Chondrocyte (in vitro differentiated cells): ENCODE measurements around the gene PPP1R3G. TPM values are rescaled to one million over a fixed set of nuclear protein-coding genes. Genes with fewer than 3 reads are reported as not detected.

ENCODE experiments used
- DNase-seq: peaks from one replicate; pipeline ENCODE4 v3.0.0; 2021; ENCODE audit warnings: mixed read lengths, low spot score
- H3K27ac Mint-ChIP-seq: one replicate; pipeline ENCODE4 v1.8.0; 2021; ENCODE audit warnings: mild to moderate bottlenecking, moderate library complexity, mixed read lengths; ENCODE audit not compliant: unreplicated experiment
- H3K27me3 Mint-ChIP-seq: 2 replicates; pipeline ENCODE4 v1.8.0; 2021; ENCODE audit warnings: low read depth, mixed read lengths
- H3K36me3 Mint-ChIP-seq: 2 replicates; pipeline ENCODE4 v1.8.0; 2021; ENCODE audit warnings: low read depth, mixed read lengths
- H3K4me1 Mint-ChIP-seq: 2 replicates; pipeline ENCODE4 v1.8.0; 2021; ENCODE audit warnings: low read depth, mild to moderate bottlenecking, mixed read lengths
- H3K4me3 Mint-ChIP-seq: one replicate; pipeline ENCODE4 v1.8.0; 2021; ENCODE audit warnings: mild to moderate bottlenecking, moderate library complexity, mixed read lengths; ENCODE audit not compliant: unreplicated experiment
- H3K9me3 Mint-ChIP-seq: 2 replicates; pipeline ENCODE4 v1.8.0; 2021; ENCODE audit warnings: low read depth, mixed read lengths
- total RNA-seq: library from RNA; stranded (reverse); gene quantifications from 3 replicates; pipeline ENCODE4 v1.2.1, GENCODE V29; 2021
- TF ChIP-seq, protein P1 (sequence below): fragments of 200-600 bp; sonication (generic); IDR thresholded peaks from 2 replicates; pipeline ENCODE4 v1.5.0; 2021; ENCODE audit warnings: antibody characterized with exemption, mild to moderate bottlenecking, moderate library complexity

Gene PPP1R3G
- total RNA-seq, 1 donor from 2014 or later, result 2.6 TPM

GRCh38 chr6:5132731-5133130, 47.6 kb downstream of the PPP1R3G start:
- no peaks in the 10 kb centered on the region for H3K27me3 Mint-ChIP-seq
- no peak overlapping the region for H3K4me3 Mint-ChIP-seq
- no peak for DNase-seq
- no peaks in the 10 kb centered on the region for H3K36me3 Mint-ChIP-seq
- H3K9me3 Mint-ChIP-seq, result no peaks in the 10 kb centered on the region
- TF ChIP-seq, protein P1, sequence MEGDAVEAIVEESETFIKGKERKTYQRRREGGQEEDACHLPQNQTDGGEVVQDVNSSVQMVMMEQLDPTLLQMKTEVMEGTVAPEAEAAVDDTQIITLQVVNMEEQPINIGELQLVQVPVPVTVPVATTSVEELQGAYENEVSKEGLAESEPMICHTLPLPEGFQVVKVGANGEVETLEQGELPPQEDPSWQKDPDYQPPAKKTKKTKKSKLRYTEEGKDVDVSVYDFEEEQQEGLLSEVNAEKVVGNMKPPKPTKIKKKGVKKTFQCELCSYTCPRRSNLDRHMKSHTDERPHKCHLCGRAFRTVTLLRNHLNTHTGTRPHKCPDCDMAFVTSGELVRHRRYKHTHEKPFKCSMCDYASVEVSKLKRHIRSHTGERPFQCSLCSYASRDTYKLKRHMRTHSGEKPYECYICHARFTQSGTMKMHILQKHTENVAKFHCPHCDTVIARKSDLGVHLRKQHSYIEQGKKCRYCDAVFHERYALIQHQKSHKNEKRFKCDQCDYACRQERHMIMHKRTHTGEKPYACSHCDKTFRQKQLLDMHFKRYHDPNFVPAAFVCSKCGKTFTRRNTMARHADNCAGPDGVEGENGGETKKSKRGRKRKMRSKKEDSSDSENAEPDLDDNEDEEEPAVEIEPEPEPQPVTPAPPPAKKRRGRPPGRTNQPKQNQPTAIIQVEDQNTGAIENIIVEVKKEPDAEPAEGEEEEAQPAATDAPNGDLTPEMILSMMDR, result no peak
- peak overlapping the region; percentile 87 for H3K27ac Mint-ChIP-seq
- peaks cover 10% of the 10 kb centered on the region for H3K4me1 Mint-ChIP-seq

DNA sequence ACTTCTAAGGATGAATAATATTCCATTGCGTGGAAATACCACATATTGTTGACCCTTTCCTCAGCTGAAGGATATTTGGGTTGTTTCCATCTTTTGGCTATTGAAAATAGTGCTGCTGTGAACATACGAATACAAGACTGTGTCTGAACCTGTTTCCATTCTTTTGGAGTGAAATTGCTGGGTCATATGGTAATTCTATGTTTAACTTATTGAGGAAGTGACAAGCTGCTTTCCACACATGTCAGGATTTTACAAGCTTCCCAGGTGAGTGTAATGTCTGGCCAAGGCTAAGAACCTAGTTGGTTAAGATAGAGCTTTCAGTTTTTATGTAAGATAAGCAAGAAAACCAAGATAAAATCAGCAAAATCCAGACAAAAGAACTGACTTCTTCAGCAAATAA, 48.8 kb downstream of the PPP1R3G start:
- Mint-ChIP-seq H3K27ac (no peak overlapping the region), H3K9me3 (no peaks in the 10 kb centered on the region), H3K27me3 (no peaks in the 10 kb centered on the region), H3K4me3 (no peak overlapping the region), H3K4me1 (peaks cover 10% of the 10 kb centered on the region), H3K36me3 (no peaks in the 10 kb centered on the region)
- no peak for DNase-seq
- TF ChIP-seq, protein P1, result no peak

DNA sequence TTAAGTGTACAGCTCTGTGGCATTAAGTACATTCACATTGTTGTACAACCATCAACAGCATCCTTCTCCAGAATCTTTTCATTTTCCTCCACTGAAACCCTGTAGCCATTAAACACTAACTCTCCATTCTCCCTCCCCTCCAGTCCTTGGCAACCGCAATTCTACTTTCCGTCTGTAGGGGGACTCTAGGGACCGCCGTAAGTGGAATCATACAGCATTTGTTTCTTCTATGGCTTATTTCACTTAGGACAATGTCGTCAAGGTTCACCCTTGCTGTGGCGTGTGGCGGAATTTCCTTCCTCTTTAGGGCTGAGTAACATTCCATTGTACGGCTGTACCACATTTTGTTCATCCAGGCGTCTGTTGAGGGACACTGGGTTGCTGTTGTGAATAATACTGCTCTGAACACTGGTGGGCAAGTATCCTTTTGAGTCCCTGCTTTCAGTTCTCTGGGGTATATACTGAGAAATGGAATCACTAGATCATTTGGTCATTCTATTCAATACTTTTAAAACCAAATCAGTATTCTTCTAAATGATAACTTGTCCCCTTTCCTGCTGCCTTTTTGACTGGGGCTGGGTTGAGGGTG, 50.7 kb downstream of the PPP1R3G start:
- H3K9me3 Mint-ChIP-seq, result no peaks in the 10 kb centered on the region
- no peak for DNase-seq
- H3K4me1 Mint-ChIP-seq, result peaks cover 10% of the 10 kb centered on the region
- no peak overlapping the region for H3K27ac Mint-ChIP-seq
- TF ChIP-seq, protein P1, result peak; percentile 72
- no peak overlapping the region for H3K4me3 Mint-ChIP-seq
- H3K36me3 Mint-ChIP-seq, result no peaks in the 10 kb centered on the region
- no peaks in the 10 kb centered on the region for H3K27me3 Mint-ChIP-seq

GRCh38 chr6:5136851-5137250, 51.7 kb downstream of the PPP1R3G start:
- no peaks in the 10 kb centered on the region for H3K36me3 Mint-ChIP-seq
- DNase-seq, result no peak
- TF ChIP-seq, protein P1, result no peak
- H3K4me1 Mint-ChIP-seq, result peaks cover 10% of the 10 kb centered on the region
- H3K9me3 Mint-ChIP-seq, result no peaks in the 10 kb centered on the region
- H3K27me3 Mint-ChIP-seq, result no peaks in the 10 kb centered on the region
- H3K4me3 Mint-ChIP-seq, result no peak overlapping the region
- no peak overlapping the region for H3K27ac Mint-ChIP-seq

Other genes with a start within 250 kb of the PPP1R3G start
- 6.0 to 6.8 TPM (median 6.2 TPM) in 3 replicates for gene RPP40, start 81.3 kb upstream of the PPP1R3G start, total RNA-seq
- 18.0 to 23.9 TPM (median 23.3 TPM) in 3 replicates for gene LYRM4, start 175.6 kb downstream of the PPP1R3G start, total RNA-seq
- gene FARS2, start 176.2 kb downstream of the PPP1R3G start, total RNA-seq, result 10.7 to 18.1 TPM (median 11.8 TPM) in 3 replicates